ENCODE data around the gene AAK1.
"Not testable (repeated sequence)": the region's sequence is repeated elsewhere in the genome, so short reads cannot be mapped to it uniquely, and the experiment has no call there.

The AAK1 gene

GRCh38 chr2:69576880-69577279 is 66.7 kb downstream of the AAK1 start:
- no peak overlapping the region for H3K27ac Mint-ChIP-seq
- peaks cover 52% of the 10 kb centered on the region for H3K4me1 Mint-ChIP-seq (ENCODE audit: low read depth)
- no peaks in the 10 kb centered on the region for H3K9me3 Mint-ChIP-seq
- no peak for DNase-seq (ENCODE audit: low spot score)
- no peak overlapping the region for H3K4me3 Mint-ChIP-seq
- no peaks in the 10 kb centered on the region for H3K27me3 Mint-ChIP-seq (ENCODE audit: low read depth)
- peaks cover 15% of the 10 kb centered on the region for H3K36me3 Mint-ChIP-seq (ENCODE audit: low read depth)

- Mint-ChIP-seq H3K27ac (no peak overlapping the region), H3K27me3 (ENCODE audit: low read depth) (no peaks in the 10 kb centered on the region), H3K4me1 (ENCODE audit: low read depth) (peaks cover 59% of the 10 kb centered on the region), H3K9me3 (no peaks in the 10 kb centered on the region), H3K4me3 (no peak overlapping the region), H3K36me3 (ENCODE audit: low read depth) (peaks cover 23% of the 10 kb centered on the region)
- DNase-seq (ENCODE audit: low spot score): no peak
Observed at GRCh38 chr2:69575926-69576325, 67.6 kb downstream of the AAK1 start.

GRCh38 chr2:69575371-69575770 is 68.2 kb downstream of the AAK1 start:
- Mint-ChIP-seq H3K4me1 (ENCODE audit: low read depth) (peaks cover 60% of the 10 kb centered on the region), H3K36me3 (ENCODE audit: low read depth) (peaks cover 24% of the 10 kb centered on the region)
- H3K4me3 Mint-ChIP-seq; H3K9me3 Mint-ChIP-seq; DNase-seq (ENCODE audit: low spot score); H3K27me3 Mint-ChIP-seq (ENCODE audit: low read depth); H3K27ac Mint-ChIP-seq: not testable (repeated sequence)

GRCh38 chr2:69572641-69573040 is 70.9 kb downstream of the AAK1 start:
- no peaks in the 10 kb centered on the region for H3K27me3 Mint-ChIP-seq (ENCODE audit: low read depth)
- DNase-seq (ENCODE audit: low spot score): no peak
- H3K9me3 Mint-ChIP-seq: no peaks in the 10 kb centered on the region
- peak overlapping the region; percentile 4 for H3K27ac Mint-ChIP-seq
- no peak overlapping the region for H3K4me3 Mint-ChIP-seq
- H3K36me3 Mint-ChIP-seq (ENCODE audit: low read depth): peaks cover 22% of the 10 kb centered on the region
- peaks cover 57% of the 10 kb centered on the region for H3K4me1 Mint-ChIP-seq (ENCODE audit: low read depth)

GRCh38 chr2:69571189-69571588 is 72.3 kb downstream of the AAK1 start:
- H3K9me3 Mint-ChIP-seq: no peaks in the 10 kb centered on the region
- DNase-seq (ENCODE audit: low spot score): no peak
- H3K4me1 Mint-ChIP-seq (ENCODE audit: low read depth): peaks cover 56% of the 10 kb centered on the region
- H3K4me3 Mint-ChIP-seq: no peak overlapping the region
- no peaks in the 10 kb centered on the region for H3K27me3 Mint-ChIP-seq (ENCODE audit: low read depth)
- H3K27ac Mint-ChIP-seq: peak overlapping the region; percentile 81
- peaks cover 22% of the 10 kb centered on the region for H3K36me3 Mint-ChIP-seq (ENCODE audit: low read depth)

- Mint-ChIP-seq H3K27ac (no peak overlapping the region), H3K36me3 (ENCODE audit: low read depth) (peaks cover 22% of the 10 kb centered on the region), H3K4me3 (no peak overlapping the region), H3K4me1 (ENCODE audit: low read depth) (peaks cover 57% of the 10 kb centered on the region), H3K9me3 (no peaks in the 10 kb centered on the region), H3K27me3 (ENCODE audit: low read depth) (no peaks in the 10 kb centered on the region)
- DNase-seq (ENCODE audit: low spot score): no peak
Observed at GRCh38 chr2:69570474-69570873, 73.1 kb downstream of the AAK1 start.

- Mint-ChIP-seq H3K36me3 (ENCODE audit: low read depth) (peaks cover 16% of the 10 kb centered on the region), H3K27me3 (ENCODE audit: low read depth) (no peaks in the 10 kb centered on the region), H3K4me1 (ENCODE audit: low read depth) (peaks cover 61% of the 10 kb centered on the region), H3K4me3 (no peak overlapping the region), H3K27ac (no peak overlapping the region), H3K9me3 (no peaks in the 10 kb centered on the region)
- no peak for DNase-seq (ENCODE audit: low spot score)
Observed at GRCh38 chr2:69567909-69568300, 75.6 kb downstream of the AAK1 start.

- Mint-ChIP-seq H3K4me1 (ENCODE audit: low read depth) (peaks cover 58% of the 10 kb centered on the region), H3K4me3 (no peak overlapping the region)
Observed at GRCh38 chr2:69567157-69567908, 76.2 kb downstream of the AAK1 start.

GRCh38 chr2:69566669-69567068 is 76.9 kb downstream of the AAK1 start:
- H3K4me1 Mint-ChIP-seq (ENCODE audit: low read depth): peaks cover 59% of the 10 kb centered on the region
- peaks cover 16% of the 10 kb centered on the region for H3K36me3 Mint-ChIP-seq (ENCODE audit: low read depth)
- H3K27ac Mint-ChIP-seq: peak overlapping the region; percentile 58
- H3K4me3 Mint-ChIP-seq: no peak overlapping the region
- no peaks in the 10 kb centered on the region for H3K9me3 Mint-ChIP-seq
- no peak for DNase-seq (ENCODE audit: low spot score)
- H3K27me3 Mint-ChIP-seq (ENCODE audit: low read depth): no peaks in the 10 kb centered on the region

More at GRCh38 chr2:69567157-69567908, 76.2 kb downstream of the AAK1 start:
- H3K27me3 Mint-ChIP-seq (ENCODE audit: low read depth): no peaks in the 10 kb centered on the region
- DNase-seq (ENCODE audit: low spot score): no peak
- H3K27ac Mint-ChIP-seq: peak overlapping the region; percentile 58
- peaks cover 16% of the 10 kb centered on the region for H3K36me3 Mint-ChIP-seq (ENCODE audit: low read depth)
- no peaks in the 10 kb centered on the region for H3K9me3 Mint-ChIP-seq

- no peaks in the 10 kb centered on the region for H3K27me3 Mint-ChIP-seq (ENCODE audit: low read depth)
- H3K27ac Mint-ChIP-seq: no peak overlapping the region
- no peaks in the 10 kb centered on the region for H3K9me3 Mint-ChIP-seq
- peak; percentile 61 for DNase-seq (ENCODE audit: low spot score)
- peaks cover 9% of the 10 kb centered on the region for H3K36me3 Mint-ChIP-seq (ENCODE audit: low read depth)
- H3K4me3 Mint-ChIP-seq: no peak overlapping the region
- peaks cover 52% of the 10 kb centered on the region for H3K4me1 Mint-ChIP-seq (ENCODE audit: low read depth)
Observed at GRCh38 chr2:69565431-69565839, 78.1 kb downstream of the AAK1 start.

- Mint-ChIP-seq H3K4me3 (peak overlapping the region; percentile 8), H3K9me3 (no peaks in the 10 kb centered on the region), H3K4me1 (ENCODE audit: low read depth) (peaks cover 55% of the 10 kb centered on the region), H3K36me3 (ENCODE audit: low read depth) (peaks cover 5% of the 10 kb centered on the region), H3K27ac (no peak overlapping the region), H3K27me3 (ENCODE audit: low read depth) (no peaks in the 10 kb centered on the region)
- no peak for DNase-seq (ENCODE audit: low spot score)
Observed at GRCh38 chr2:69564604-69565003, 78.9 kb downstream of the AAK1 start.

GRCh38 chr2:69563021-69563420 is 80.5 kb downstream of the AAK1 start:
- no peak for DNase-seq (ENCODE audit: low spot score)
- peaks cover 5% of the 10 kb centered on the region for H3K36me3 Mint-ChIP-seq (ENCODE audit: low read depth)
- H3K27ac Mint-ChIP-seq: no peak overlapping the region
- H3K27me3 Mint-ChIP-seq (ENCODE audit: low read depth): no peaks in the 10 kb centered on the region
- peaks cover 58% of the 10 kb centered on the region for H3K4me1 Mint-ChIP-seq (ENCODE audit: low read depth)
- H3K9me3 Mint-ChIP-seq: no peaks in the 10 kb centered on the region
- no peak overlapping the region for H3K4me3 Mint-ChIP-seq

GRCh38 chr2:69561101-69561500 is 82.4 kb downstream of the AAK1 start:
- Mint-ChIP-seq H3K36me3 (ENCODE audit: low read depth) (peaks cover 9% of the 10 kb centered on the region), H3K9me3 (no peaks in the 10 kb centered on the region), H3K4me3 (no peak overlapping the region), H3K27me3 (ENCODE audit: low read depth) (no peaks in the 10 kb centered on the region), H3K27ac (no peak overlapping the region), H3K4me1 (ENCODE audit: low read depth) (peaks cover 55% of the 10 kb centered on the region)
- no peak for DNase-seq (ENCODE audit: low spot score)

- Mint-ChIP-seq H3K27ac (no peak overlapping the region), H3K36me3 (ENCODE audit: low read depth) (peaks cover 8% of the 10 kb centered on the region), H3K4me1 (ENCODE audit: low read depth) (peaks cover 54% of the 10 kb centered on the region)
Observed at GRCh38 chr2:69560147-69560482, 83.4 kb downstream of the AAK1 start.

More at GRCh38 chr2:69560147-69560482, 83.4 kb downstream of the AAK1 start:
- Mint-ChIP-seq H3K4me3 (no peak overlapping the region), H3K9me3 (no peaks in the 10 kb centered on the region), H3K27me3 (ENCODE audit: low read depth) (no peaks in the 10 kb centered on the region)
- no peak for DNase-seq (ENCODE audit: low spot score)

Measured in T-helper 2 cell treated with Interferon-gamma antibody and Interleukin-4, amounts not matched to agents 5 μg/mL and 100 μg/mL, for 36 hours (primary cell).